Activated naive CD4-positive, alpha-beta T cell (primary cell): ENCODE measurements around the gene AHI1.
"Not testable (repeated sequence)": the region's sequence is repeated elsewhere in the genome, so short reads cannot be mapped to it uniquely, and the experiment has no call there.

ENCODE experiments used
- DNase-seq, 4 experiments: peaks; one replicate each; lab custom pipeline; 2025; lab: John Stamatoyannopoulos, UW

Gene AHI1

DNA sequence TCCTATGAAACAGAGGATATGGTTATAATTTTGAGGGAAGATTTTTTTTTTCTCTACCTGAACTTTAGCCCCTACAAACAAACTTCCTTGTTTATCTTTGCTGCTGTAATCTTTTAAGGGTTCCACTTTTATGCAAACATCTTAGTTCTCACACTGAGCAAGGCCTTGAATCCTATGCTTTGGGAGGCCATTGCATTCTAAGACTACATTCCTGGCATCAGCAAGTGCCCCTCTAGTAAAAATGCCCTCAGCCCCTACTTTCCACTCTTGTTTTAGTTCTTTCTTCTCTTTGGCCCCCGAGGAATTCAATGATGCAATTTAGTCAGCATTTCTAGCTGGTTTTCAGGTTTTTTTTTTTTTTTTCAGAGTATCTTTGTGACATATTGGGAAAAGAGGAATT lies 8.1 kb upstream of the AHI1 start:
- DNase-seq: no peak

- DNase-seq: no peak
Observed at GRCh38 chr6:135505222-135505621, 7.7 kb upstream of the AHI1 start.

- no peak for DNase-seq
Observed at GRCh38 chr6:135504734-135505133, 7.2 kb upstream of the AHI1 start.

GRCh38 chr6:135503703-135504475 lies 6.3 kb upstream of the AHI1 start:
- no peak for DNase-seq

DNA sequence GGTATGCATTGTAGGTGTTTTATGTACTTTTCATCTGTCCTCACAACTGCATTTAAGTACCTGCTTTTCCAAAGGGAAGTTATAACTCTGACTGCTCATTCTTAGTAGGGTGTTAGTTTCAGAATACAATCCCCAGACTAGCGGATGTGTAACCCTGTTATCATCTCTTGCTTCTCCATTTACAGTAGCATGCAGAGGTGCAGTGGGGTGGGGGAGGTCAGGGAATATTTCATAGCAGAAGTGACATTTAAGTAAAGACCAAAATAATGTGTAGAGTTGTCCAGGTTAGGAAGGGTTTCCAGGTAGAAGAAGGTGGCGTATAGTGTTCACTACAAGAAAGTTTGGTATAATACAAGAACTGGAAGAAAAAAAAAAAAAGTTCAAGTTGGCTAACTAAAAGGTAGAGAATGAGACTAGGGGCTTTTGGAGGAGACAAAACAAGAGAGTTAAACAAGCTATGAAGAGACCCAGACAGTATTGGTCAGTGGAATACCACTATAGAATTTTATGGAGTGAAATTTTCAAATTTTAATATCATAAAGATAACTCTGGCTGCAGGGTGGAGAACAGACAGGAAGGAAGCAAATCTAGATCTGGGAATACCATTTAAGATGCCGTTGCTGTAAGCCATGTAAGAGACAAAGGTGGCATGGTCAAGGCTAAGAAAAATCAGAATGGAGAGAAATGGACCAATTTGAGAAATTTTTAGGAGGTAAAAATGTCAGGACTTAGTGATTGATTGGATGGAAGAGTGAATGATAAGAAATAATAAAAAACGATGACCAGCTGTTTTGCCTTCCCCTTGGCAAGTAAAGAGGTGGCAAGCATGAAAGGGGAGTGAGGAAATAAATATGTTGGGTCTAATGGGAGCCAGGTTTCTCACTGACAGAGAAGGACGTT lies 2.2 kb upstream of the AHI1 start:
- DNase-seq: no peak

GRCh38 chr6:135498185-135498841 lies 773 bp upstream of the AHI1 start:
- peak; percentile 4 to 36 (median 14) for DNase-seq

GRCh38 chr6:135496800-135497411 lies 634 bp downstream of the AHI1 start:
- DNase-seq: no peak

DNA sequence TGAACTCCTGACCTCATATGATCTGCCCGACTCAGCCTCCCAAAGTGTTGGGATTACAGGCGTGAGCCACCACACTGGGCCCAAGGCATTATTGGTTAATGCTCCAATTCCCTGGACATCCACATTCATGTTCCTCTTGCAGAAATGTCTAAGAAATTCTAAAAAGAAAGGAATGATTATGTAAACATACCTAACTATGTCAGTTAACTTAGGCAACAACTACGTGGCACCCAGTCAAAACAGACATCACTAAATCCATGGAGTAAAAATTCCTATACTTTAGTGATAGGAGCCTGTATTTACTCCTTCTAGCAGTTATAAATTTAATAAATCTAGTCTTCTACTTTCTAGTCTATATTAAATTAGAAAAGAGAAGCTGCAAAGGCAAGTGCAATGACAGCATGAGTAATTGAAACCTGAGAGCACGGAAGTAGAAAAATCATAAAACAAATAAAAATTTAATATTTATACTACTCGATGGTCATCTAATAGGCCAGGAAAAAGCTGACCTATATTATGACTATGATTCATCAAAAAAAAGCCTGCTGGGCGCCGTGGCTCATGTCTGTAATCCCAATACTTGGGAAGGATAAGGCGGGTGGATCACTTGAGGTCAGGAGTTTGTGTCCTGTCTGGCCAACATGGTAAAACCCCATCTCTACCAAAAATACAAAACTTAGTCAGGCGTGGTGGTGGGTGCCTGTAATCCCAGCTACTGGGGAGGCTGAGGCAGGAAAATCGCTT lies 4.2 kb downstream of the AHI1 start:
- no peak for DNase-seq

- no peak for DNase-seq
Observed at GRCh38 chr6:135490381-135490780, 7.2 kb downstream of the AHI1 start.

DNA sequence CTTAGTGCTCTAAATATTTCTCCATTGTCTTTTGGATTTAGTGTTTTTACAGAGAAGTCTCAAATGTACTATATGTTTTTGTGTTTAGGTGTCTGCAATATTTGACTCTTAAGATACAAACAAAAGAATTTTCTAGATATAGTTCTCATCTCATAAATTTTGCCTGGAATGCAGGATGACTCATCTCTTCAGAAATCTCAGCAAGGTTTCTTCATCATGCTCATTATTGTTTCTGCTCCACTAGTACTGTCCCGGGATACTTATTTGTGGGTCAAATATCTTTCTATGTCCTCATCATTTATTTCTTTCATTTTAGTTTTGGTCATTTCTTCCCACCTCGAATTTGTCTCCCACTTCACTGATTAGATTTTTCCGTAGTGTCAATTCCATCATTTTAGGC lies 9.5 kb downstream of the AHI1 start:
- DNase-seq: no peak

DNA sequence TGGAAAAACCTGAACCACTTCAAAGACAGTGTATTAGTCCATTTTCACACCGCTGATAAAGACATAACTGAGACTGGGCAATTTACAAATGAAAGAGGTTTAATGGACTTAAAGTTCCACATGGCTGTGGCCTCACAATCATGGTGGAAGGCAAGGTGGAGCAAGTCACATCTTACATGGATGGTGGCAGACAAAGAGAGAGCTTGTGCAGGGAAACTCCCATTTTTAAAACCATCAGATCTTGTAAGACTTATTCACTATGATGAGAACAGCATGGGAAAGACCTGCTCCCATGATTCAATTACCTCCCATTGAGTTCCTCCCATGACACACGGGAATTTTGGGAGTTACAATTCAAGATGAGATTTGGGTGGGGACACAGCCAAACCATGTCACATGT lies 13.6 kb downstream of the AHI1 start:
- not testable (repeated sequence) for DNase-seq

GRCh38 chr6:135481783-135482369 lies 15.7 kb downstream of the AHI1 start:
- DNase-seq: no peak

- no peak for DNase-seq
Observed at GRCh38 chr6:135479601-135480000, 17.9 kb downstream of the AHI1 start.

DNA sequence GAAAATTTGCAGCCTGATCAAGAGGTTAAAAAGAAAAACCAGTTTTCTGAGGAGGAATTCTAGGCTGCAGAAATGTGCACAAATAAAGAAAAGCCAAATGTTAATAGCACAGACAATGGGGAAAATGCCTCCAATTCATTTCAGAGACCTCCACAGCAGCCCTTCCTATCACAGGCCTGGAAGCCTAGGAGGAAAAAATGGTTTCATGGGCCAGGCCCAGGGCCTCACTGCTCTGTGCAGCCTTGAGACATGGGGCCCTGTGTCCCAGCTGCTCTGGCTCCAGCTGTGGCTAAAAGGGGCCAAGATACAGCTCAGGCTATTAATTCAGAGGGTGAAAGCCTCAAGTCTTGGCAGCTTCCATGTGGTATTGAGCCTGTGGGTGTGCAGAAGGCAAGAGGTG lies 18.9 kb downstream of the AHI1 start:
- no peak for DNase-seq

DNA sequence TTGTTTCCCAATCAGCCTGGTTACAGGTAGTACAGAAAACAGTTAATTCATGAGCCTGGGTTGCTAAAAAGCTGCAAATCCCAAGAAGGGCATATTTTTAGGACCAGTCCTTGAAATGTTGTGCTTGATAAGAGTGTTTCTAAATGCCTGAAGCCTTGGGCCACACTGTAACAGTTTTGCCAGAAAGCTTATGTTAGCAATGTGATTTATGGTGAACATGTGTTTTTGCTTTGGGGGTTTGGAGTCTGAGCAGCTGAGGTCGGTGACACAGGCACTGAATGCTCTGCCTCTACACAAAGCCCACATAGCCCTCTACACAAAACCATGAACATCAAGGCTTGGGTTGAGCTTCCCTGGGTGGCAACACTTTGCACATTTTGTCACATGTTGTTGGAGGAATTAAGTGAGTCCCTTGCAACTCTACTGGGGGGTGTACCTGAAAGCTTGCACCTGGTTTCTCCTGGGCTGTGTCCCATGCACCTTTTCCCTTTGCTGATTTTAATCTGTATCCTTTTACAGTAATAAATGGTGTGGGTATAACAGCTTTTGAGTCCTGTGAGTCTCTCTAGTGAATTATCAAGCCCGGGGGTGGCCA lies 22.2 kb downstream of the AHI1 start:
- no peak for DNase-seq

DNA sequence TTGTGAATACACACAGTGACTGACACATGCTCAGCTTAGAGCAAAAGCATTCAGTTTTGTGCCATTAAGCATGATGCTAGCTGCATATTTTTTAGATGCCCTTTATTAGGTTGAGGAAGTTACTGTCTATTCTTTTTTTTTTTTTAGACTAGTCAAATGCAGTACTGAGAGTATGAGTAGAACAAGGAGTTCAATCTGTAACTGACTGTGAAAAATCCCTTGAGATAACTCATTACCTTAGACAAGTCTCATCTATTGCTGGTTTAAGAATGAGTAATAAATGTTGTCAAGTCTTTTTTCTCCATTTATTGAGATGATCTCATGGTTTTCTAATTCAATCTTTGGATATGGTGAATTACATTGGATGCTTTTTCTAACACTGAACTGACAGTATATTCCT lies 23.2 kb downstream of the AHI1 start:
- DNase-seq: no peak

GRCh38 chr6:135465903-135466302 lies 31.6 kb downstream of the AHI1 start:
- no peak for DNase-seq

DNA sequence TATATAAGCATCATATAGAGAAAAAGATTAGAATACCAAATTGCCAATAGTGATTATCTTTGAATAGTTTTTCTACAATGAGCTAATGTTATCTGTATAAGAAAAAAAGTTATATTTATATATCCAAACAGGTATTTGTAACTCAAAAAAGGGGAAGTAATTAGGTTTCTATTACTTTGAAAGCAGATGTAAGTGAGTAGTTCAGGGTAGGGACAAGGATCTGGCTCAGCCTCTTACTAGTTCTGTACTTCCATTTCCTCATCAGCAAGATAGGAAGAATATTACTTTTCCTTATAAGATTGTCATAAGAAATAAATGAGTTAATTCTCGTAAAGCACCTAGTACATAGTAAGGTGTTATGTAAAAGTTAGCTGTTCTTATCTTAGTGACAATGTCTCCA lies 32.2 kb downstream of the AHI1 start:
- no peak for DNase-seq

DNA sequence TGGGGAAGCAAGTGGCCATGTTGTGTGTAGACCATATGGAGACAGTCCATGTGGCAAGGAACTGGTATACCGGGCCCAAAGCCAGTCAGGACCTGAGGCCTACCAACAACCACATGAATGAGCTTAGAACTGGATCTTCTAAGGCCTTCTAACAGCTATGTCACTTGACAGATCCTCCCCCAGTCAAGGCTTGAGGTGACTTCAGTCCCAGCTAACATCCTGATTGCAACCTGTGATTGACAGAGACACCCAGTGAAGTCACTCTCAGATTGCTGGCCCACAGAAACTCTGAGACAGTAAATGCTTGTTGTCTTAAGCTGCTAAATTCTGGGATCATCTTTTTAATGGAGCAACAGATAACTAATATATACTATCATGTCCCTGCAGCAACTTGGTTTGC lies 32.9 kb downstream of the AHI1 start:
- DNase-seq: no peak

DNA sequence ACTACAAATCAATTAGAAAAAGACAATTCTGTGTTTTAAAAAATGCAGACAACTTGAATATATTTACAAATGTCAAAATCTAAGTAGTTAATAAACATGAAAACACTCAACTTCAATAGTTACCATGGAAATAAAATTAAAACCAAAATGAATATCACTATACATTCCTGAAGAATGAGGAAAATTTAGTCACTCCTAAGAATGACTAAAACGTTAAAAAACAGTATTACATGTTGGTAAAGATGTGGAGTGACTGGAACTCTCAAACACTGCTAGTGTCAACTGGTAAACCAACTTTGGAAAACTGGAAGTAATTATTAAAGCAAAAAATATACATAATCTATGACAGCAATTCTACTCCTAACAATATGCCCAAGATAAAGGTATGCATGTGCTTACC lies 36.3 kb downstream of the AHI1 start:
- DNase-seq: no peak

GRCh38 chr6:135458051-135458450 lies 39.5 kb downstream of the AHI1 start:
- no peak for DNase-seq
